Activated CD4-positive, alpha-beta T cell treated with anti-CD3 and anti-CD28 coated beads, Interleukin-2, amount 10 ng/mL, durations not matched to agents 24 days and 14 days (primary cell): ENCODE data around the gene C4A. TPM values are rescaled to one million over a fixed set of nuclear protein-coding genes. Genes with fewer than 3 reads are reported as not detected.
"Not testable (repeated sequence)": the region's sequence is repeated elsewhere in the genome, so short reads cannot be mapped to it uniquely, and the experiment has no call there.

Experiments used
- DNase-seq: peaks from one replicate; pipeline ENCODE4 v3.0.0; 2022
- H3K27ac Mint-ChIP-seq: one replicate; pipeline ENCODE4 v1.8.0; 2022; ENCODE audit warnings: mild to moderate bottlenecking, mixed read lengths
- H3K27me3 Mint-ChIP-seq: one replicate; pipeline ENCODE4 v1.8.0; 2022; ENCODE audit warnings: mixed read lengths
- H3K36me3 Mint-ChIP-seq: one replicate; pipeline ENCODE4 v1.8.0; 2022; ENCODE audit warnings: low read depth, mild to moderate bottlenecking, mixed read lengths
- H3K4me1 Mint-ChIP-seq: one replicate; pipeline ENCODE4 v1.8.0; 2021; ENCODE audit warnings: mixed read lengths
- H3K4me3 Mint-ChIP-seq: one replicate; pipeline ENCODE4 v1.8.0; 2022; ENCODE audit warnings: mild to moderate bottlenecking, moderate library complexity, mixed read lengths
- H3K9me3 Mint-ChIP-seq: one replicate; pipeline ENCODE4 v1.8.0; 2021; ENCODE audit warnings: mixed read lengths
- intact Hi-C: fragments of 100-400 bp; cut with micrococcal nuclease; formaldehyde crosslinking; loops from one replicate; pipeline ENCODE4 v1.15.1; 2023
- total RNA-seq: library from RNA; stranded (reverse); gene quantifications from 2 replicates; pipeline ENCODE4 v1.2.3, GENCODE V29; 2022

Gene C4A
- total RNA-seq, 1 donor from 2014 or later: 2.7 TPM

GRCh38 chr6:32009537-32009936, 27.7 kb downstream of the C4A start:
- H3K4me3 Mint-ChIP-seq, H3K4me1 Mint-ChIP-seq, H3K36me3 Mint-ChIP-seq, H3K27ac Mint-ChIP-seq, H3K27me3 Mint-ChIP-seq, intact Hi-C loops, H3K9me3 Mint-ChIP-seq: not testable (repeated sequence)
- DNase-seq: peak; percentile 5

- intact Hi-C loops, H3K9me3 Mint-ChIP-seq, H3K36me3 Mint-ChIP-seq, H3K4me3 Mint-ChIP-seq, H3K27ac Mint-ChIP-seq, H3K4me1 Mint-ChIP-seq, H3K27me3 Mint-ChIP-seq: not testable (repeated sequence)
- DNase-seq: peak; percentile 2
Observed at GRCh38 chr6:32010856-32011530, 29.1 kb downstream of the C4A start.

GRCh38 chr6:32012941-32013617, 31.2 kb downstream of the C4A start:
- H3K9me3 Mint-ChIP-seq, intact Hi-C loops, H3K4me3 Mint-ChIP-seq, H3K36me3 Mint-ChIP-seq, H3K4me1 Mint-ChIP-seq, H3K27ac Mint-ChIP-seq, H3K27me3 Mint-ChIP-seq: not testable (repeated sequence)
- peak; percentile 23 for DNase-seq

DNA sequence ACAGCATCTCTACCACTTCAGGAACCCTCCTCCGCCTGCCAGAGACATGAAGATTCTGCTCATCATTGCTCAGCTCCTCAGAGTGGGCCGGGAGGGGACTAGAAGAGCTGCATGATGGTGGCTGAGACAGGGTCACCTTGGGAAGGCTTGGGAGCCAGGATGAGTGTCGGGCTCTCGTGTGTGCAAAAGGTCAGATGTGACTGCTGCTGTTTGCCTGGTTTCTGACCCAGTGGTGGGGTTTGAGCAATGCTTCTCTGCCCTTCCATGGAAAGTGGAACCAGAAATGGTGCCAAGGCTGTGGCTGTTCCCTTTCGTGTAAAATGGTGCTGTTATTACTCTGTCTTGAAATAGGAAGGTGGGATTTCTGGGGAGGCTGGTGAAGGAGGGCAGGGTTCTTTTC, 31.9 kb downstream of the C4A start:
- H3K27me3 Mint-ChIP-seq, intact Hi-C loops, H3K36me3 Mint-ChIP-seq, H3K27ac Mint-ChIP-seq, DNase-seq, H3K9me3 Mint-ChIP-seq, H3K4me1 Mint-ChIP-seq, H3K4me3 Mint-ChIP-seq: not testable (repeated sequence)

DNA sequence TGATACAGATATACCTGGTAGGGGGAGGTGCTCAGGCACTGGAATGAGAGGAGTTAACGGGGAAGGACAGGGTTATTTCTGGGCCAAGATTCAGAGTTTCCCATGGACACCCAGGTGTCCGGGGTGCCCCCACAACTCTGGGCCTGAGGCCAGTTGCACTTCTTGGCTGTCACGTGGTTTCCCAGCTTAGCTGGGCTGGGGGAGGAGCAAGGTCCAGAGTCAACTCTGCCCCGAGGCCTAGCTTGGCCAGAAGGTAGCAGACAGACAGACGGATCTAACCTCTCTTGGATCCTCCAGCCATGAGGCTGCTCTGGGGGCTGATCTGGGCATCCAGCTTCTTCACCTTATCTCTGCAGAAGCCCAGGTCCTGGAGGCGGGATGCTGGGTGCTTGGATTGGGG, 32.7 kb downstream of the C4A start, which contains the start of gene C4B:
Gene C4B (plus strand): TSS at position 249 of the 400 bp plus-strand sequence. CDS start 51 bp downstream, at position 300.
- H3K4me3 Mint-ChIP-seq, intact Hi-C loops, H3K4me1 Mint-ChIP-seq, H3K36me3 Mint-ChIP-seq, H3K27me3 Mint-ChIP-seq, H3K9me3 Mint-ChIP-seq, DNase-seq, H3K27ac Mint-ChIP-seq: not testable (repeated sequence)

GRCh38 chr6:32022100-32022499, 40.2 kb downstream of the C4A start:
- H3K4me1 Mint-ChIP-seq, H3K4me3 Mint-ChIP-seq, H3K27ac Mint-ChIP-seq, H3K27me3 Mint-ChIP-seq, H3K9me3 Mint-ChIP-seq, DNase-seq, intact Hi-C loops, H3K36me3 Mint-ChIP-seq: not testable (repeated sequence)

- intact Hi-C loops: not testable (repeated sequence)
Observed at GRCh38 chr6:32028631-32029030, 46.8 kb downstream of the C4A start.

DNA sequence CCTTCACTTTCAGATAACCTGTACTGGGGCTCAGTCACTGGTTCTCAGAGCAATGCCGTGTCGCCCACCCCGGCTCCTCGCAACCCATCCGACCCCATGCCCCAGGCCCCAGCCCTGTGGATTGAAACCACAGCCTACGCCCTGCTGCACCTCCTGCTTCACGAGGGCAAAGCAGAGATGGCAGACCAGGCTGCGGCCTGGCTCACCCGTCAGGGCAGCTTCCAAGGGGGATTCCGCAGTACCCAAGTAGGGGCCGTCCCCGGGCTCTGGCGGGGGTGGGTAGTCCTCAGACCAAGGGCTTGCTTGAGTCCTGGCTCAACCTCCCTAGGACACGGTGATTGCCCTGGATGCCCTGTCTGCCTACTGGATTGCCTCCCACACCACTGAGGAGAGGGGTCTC, 47.7 kb downstream of the C4A start:
- H3K27ac Mint-ChIP-seq, H3K4me1 Mint-ChIP-seq, DNase-seq, H3K9me3 Mint-ChIP-seq, H3K4me3 Mint-ChIP-seq, intact Hi-C loops, H3K36me3 Mint-ChIP-seq, H3K27me3 Mint-ChIP-seq: not testable (repeated sequence)

More at GRCh38 chr6:32028631-32029030, 46.8 kb downstream of the C4A start:
- not testable (repeated sequence) for H3K36me3 Mint-ChIP-seq, H3K27me3 Mint-ChIP-seq, H3K4me3 Mint-ChIP-seq, H3K9me3 Mint-ChIP-seq, H3K4me1 Mint-ChIP-seq, H3K27ac Mint-ChIP-seq, DNase-seq

- H3K36me3 Mint-ChIP-seq, intact Hi-C loops, H3K9me3 Mint-ChIP-seq, H3K27ac Mint-ChIP-seq, DNase-seq, H3K4me1 Mint-ChIP-seq, H3K4me3 Mint-ChIP-seq, H3K27me3 Mint-ChIP-seq: not testable (repeated sequence)
Observed at GRCh38 chr6:32035283-32036013, 53.6 kb downstream of the C4A start.

DNA sequence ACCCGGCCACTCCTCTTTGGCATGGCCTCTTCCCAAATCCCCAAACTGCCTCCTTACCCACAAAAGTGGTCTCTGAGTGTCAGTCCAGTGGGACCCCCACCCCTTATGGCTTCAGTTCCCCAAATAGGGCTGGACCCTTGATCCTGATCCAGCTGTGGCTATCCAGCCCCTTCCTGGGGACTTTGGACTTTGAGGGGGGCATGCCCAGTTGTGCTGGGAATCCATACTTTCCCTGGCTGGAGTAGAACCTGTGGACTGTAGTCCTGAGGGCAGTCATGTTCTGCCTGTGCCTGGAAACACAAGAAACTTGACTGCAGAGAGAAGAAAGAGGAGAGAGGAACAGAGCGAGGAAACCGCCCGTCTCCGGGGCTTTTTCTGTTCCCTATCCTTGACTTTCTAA, 55.3 kb downstream of the C4A start:
- H3K27ac Mint-ChIP-seq, intact Hi-C loops, H3K4me3 Mint-ChIP-seq, DNase-seq, H3K9me3 Mint-ChIP-seq, H3K4me1 Mint-ChIP-seq, H3K36me3 Mint-ChIP-seq, H3K27me3 Mint-ChIP-seq: not testable (repeated sequence)

DNA sequence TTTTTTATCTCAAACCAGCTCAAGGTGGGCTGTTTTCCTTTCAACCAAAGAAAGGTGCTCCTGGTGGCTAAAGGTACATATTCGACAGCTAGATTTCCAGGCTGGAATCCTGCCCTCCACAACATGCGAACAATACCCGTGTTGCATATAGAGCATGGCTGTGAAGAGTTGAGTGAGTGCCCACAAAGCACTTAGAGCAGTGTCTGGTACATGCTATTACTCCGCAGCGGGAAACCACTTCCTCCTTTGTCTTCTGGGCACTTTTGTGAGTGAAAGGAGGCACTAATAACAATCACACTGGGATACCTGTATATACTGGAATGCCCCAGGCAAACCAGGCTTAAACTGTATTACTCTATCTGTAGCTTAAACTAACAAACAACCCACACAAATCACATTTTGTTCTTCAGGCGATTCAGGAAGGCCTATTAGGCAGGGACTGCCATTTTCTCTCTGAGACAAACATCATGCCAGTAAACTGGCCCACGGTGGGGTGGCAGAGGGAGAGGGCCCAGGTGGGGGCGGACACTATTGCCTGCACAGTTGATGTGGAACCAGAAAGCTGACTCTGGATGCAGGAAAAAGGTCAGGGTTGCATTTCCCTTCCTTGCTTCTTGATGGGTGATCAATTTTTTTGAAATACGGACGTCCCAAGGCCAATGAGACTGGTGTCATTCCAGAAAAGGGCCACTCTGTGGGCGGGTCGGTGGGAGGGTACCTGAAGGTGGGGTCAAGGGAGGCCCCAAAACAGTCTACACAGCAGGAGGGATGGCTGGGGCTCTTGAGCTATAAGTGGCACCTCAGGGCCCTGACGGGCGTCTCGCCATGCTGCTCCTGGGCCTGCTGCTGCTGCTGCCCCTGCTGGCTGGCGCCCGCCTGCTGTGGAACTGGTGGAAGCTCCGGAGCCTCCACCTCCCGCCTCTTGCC, 56.0 kb downstream of the C4A start, which contains the start of gene CYP21A2:
Gene CYP21A2 (plus strand): TSS at position 818 of the 927 bp plus-strand sequence. CDS start 8 bp downstream, at position 826.
- H3K27me3 Mint-ChIP-seq, DNase-seq, intact Hi-C loops, H3K4me1 Mint-ChIP-seq, H3K36me3 Mint-ChIP-seq, H3K9me3 Mint-ChIP-seq, H3K4me3 Mint-ChIP-seq, H3K27ac Mint-ChIP-seq: not testable (repeated sequence)

DNA sequence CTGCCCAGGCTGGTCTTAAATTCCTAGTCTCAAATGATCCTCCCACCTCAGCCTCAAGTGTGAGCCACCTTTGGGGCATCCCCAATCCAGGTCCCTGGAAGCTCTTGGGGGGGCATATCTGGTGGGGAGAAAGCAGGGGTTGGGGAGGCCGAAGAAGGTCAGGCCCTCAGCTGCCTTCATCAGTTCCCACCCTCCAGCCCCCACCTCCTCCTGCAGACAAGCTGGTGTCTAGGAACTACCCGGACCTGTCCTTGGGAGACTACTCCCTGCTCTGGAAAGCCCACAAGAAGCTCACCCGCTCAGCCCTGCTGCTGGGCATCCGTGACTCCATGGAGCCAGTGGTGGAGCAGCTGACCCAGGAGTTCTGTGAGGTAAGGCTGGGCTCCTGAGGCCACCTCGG, 57.0 kb downstream of the C4A start:
- H3K4me3 Mint-ChIP-seq, H3K9me3 Mint-ChIP-seq, DNase-seq, H3K4me1 Mint-ChIP-seq, H3K27ac Mint-ChIP-seq, H3K36me3 Mint-ChIP-seq, H3K27me3 Mint-ChIP-seq, intact Hi-C loops: not testable (repeated sequence)
